Activated T-cell treated with anti-CD3 and anti-CD28 coated beads, Interleukin-2, amount 50 U/mL, for 1 hour (primary cell): ENCODE measurements around the gene STRN3.
"Not testable (repeated sequence)": the region's sequence is repeated elsewhere in the genome, so short reads cannot be mapped to it uniquely, and the experiment has no call there.

Source experiments
- DNase-seq: peaks from one replicate; pipeline ENCODE4 v3.0.0-alpha.2; 2020

STRN3 gene

DNA sequence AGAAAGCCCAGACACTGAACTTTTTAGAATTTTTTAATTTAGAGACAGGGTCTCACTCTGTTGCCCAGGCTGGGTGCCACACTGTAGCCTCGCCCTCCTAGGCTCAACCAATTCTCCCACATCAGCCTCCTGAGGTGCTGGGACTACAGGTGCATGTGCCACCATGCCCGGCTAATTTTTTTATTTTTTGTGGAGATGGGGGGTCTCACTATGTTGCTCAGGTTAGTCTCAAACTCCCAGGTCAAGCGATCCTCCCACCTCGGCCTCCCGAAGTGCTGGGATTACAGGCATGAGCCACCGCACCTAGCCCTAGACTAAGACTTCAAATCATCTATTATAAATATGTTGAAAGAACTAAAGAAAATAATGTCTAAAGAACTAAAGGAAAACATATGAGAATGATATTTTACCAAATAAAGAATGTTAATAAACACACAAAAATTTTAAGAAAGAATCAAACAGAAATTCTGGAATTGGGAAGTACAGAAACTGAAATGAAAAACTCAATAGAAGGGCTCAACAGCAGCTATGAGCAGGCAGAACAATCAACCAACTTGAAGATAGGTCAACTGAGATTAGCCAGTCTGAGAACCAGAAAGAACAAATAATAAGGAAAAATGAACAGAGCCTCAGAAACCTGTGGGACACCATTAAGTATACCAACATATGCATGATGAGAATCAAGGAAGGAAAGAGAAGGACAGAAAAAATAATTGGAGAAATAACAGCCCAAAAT, 27.0 kb downstream of the STRN3 start:
- no peak for DNase-seq

GRCh38 chr14:30998100-30998706, 28.0 kb downstream of the STRN3 start:
- DNase-seq: no peak

GRCh38 chr14:30996892-30997659, 29.1 kb downstream of the STRN3 start:
- DNase-seq: no peak

GRCh38 chr14:30995689-30996088, 30.5 kb downstream of the STRN3 start:
- no peak for DNase-seq

DNA sequence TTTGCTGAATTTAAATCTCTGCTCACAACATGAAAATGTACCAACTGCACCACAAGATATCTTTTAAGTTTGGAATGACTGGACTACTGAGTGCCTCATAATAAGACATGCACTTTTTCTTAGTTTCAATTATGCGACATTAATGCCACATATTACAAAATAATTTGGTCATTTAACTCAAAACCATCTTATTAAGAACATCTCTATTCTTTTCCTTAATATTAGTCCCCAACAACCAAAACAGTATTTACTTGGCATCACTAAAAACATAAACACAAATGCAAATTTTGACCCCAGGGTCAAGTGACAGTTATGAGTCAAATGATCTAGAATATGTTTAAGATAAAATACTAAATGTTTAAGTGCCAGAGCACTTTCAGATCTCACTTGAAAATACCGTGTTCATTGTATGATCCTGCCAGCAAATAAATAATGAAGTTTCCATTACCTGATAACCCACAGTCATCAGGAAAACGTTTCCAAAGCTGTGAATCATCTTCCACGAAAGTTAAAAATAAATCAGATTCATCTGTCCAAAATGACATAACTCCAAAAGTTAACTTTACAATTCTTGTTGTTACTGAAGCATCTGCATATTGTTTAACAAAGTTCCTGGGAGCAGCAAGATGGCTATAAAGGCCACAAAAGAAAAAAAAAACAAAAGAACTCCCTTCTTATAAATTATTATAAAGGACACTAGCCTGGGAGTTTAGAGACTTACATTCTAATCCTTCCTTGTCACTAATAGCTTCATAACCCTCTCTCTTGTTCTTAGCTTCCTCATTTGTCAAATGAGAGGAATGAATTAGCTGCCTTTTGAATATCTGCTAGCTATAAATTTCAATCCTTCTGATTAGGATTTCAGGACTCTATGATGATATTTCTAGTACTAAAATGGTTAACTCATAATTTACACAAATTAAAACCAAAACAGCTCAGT, 31.2 kb downstream of the STRN3 start:
- no peak for DNase-seq

- DNase-seq: no peak
These were observed 33.1 kb downstream of the STRN3 start for GRCh38 chr14:30993071-30993470.

- no peak for DNase-seq
These were observed 34.8 kb downstream of the STRN3 start for GRCh38 chr14:30991408-30991807.

- no peak for DNase-seq
These were observed 35.4 kb downstream of the STRN3 start for GRCh38 chr14:30990770-30991169.

DNA sequence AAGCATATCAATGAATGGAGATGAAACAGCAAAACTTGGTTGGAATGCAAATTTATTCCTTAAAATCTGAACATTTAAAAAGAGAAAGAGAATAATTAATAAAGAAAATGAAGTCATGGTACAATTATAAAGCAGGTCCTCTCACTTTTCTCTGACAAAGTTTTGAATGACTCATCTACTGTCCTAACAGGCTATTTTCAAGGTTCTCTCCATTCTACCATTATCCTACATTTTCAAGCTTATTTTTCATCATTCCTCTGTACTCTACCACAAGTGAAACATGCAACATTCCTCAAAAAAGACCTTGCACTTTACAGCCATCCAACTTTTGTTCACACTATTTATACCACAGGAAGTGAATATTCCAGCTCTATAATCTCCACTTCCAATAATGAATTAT, 37.7 kb downstream of the STRN3 start:
- no peak for DNase-seq

- no peak for DNase-seq
These were observed 40.4 kb downstream of the STRN3 start for GRCh38 chr14:30985796-30986195.

DNA sequence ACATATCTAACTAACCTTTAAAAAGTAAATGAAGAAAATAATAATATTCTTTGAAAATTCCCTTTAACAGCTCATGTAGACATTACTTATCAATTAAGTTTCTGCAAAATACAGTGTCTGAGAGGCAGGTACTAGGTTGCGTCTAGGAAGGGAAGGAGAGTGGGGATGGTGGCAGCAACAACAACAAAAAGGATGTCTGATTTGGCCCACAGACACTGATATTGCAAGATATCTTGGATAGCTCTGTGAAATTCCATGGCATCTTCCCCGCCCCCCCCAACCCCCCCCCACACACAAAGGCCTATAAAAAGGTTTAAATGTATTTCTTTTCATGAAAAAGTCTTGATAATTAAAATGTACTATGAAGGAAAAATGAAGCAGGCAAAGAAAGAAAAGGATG, 42.3 kb downstream of the STRN3 start:
- no peak for DNase-seq

DNA sequence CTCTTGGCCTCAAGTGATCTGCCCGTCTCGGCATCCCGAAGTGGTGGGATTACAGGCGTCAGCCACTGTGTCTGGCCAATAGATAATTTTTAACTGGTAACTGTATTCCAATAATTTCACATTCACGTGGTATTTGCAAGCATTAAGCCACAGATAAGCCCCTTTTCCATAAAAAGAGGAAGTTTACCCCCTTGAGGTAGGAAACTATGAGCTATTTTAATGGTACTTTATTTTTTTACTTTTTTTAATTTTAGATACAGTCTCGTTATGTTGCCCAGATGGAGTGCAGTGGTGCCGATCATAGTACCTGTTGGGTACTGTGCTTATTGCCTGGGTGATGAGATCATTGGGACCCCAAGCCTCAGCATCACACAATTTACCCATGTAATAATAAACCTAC, 43.6 kb downstream of the STRN3 start:
- no peak for DNase-seq

DNA sequence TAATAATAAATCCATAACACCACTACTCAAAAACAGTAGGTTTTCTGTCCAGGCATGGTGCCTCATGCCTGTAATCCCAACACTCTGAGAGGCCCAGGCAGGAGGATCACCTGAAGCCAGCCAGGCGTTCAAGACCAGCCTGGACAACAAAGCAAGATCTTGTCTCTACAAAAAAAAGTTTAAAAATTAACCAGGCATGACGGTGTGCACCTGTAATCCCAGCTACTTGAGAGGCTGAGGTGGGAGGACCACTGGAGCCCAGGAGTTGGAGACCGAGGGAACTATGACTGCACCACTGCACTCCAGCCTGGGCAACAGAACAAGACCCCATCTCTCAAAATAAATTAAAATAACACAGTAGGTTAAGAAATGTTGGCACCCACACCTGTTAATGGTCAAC, 45.2 kb downstream of the STRN3 start:
- no peak for DNase-seq

GRCh38 chr14:30980106-30980704, 46.0 kb downstream of the STRN3 start:
- peak; percentile 23 for DNase-seq

- DNase-seq: no peak
These were observed 48.4 kb downstream of the STRN3 start for GRCh38 chr14:30977752-30978151.

- DNase-seq: no peak
These were observed 51.6 kb downstream of the STRN3 start for GRCh38 chr14:30974628-30975027.

- no peak for DNase-seq
These were observed 53.1 kb downstream of the STRN3 start for GRCh38 chr14:30972882-30973582.

DNA sequence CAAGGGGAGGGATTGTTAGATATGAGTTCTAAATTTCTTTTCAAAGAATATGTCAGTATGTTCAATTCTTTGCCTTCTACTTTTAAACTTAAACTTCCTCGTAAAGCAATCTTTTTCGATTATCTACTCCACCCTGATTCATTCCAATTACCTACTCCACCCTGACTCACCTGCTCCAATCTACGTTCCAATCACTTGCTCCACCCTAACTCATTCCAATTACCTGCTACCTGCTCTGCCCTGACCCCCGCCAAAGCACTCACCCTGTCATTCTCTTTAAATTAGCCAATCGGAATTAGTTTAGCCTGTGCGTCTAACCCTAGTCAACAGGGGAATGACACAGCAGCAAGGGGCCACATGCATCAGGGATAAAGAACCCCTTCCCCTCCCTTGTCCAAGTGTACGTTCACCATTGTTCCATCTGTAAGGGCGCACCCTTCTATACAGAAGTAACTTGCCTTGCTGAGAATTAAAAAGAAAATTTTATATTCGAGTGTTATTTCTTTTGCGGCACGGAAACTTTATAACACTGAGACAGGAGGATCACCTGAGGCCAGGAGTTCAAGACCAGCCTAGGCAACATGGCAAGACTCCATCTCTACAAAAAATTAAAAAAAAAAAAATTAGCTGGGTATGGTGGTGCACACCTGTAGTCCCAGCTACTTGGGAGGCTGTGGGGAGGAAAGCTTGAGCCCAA, 54.0 kb downstream of the STRN3 start:
- DNase-seq: not testable (repeated sequence)

DNA sequence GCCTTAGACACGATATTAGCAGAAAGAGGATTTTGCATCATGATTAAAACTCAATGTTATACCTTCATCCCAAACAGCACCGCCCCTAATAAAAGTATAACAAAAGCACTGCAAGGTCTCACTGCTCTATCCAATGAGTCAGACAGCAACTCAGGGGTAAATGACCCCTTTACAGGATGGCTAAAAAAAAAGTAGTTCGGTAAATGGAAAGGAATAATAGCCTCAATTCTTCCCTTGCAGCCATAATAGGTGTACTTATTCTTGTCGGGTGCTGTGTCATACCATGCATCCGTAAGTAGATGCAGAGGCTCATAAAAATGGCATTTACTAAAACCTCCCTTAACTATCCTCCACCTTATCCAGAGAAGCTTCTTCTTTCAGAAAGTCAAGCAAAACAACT, 54.6 kb downstream of the STRN3 start:
- no peak for DNase-seq

DNA sequence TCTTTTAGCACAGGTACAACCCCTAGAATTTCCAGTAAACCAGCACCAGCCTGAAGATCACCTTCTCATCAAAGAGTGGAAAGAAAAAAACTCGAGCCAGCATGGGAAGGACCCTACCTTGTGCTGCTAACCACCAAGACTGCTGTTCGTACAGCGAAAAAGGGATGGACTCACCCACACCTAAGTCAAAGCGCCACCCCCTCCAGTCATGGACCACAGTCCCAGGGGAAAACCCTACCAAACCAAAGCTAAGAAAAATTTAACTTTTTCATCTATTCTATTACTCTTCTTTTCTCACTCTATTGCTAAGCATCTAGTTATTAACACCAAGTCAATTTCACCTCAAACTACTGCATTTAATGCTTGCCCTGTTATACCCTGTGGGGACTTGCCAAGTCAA, 56.4 kb downstream of the STRN3 start:
- DNase-seq: not testable (repeated sequence)
